GM06990 (cell line): ENCODE measurements around the gene SCYGR3.
"Not testable (repeated sequence)": the region's sequence is repeated elsewhere in the genome, so short reads cannot be mapped to it uniquely, and the experiment has no call there.

Experiments used
- DNase-seq: peaks from one replicate; pipeline ENCODE4 v3.0.0-alpha.2; 2011; ENCODE audit not compliant: insufficient read length; ENCODE audit errors: extremely low read depth
- H3K27me3 ChIP-seq: replicated peaks from 2 replicates; pipeline ENCODE4 v1.6.0; 2011; ENCODE audit warnings: low read length; ENCODE audit not compliant: control insufficient read depth, insufficient read depth
- H3K36me3 ChIP-seq: 2 replicates; pipeline ENCODE4 v1.5.1; 2011; ENCODE audit warnings: low read length; ENCODE audit not compliant: control insufficient read depth, insufficient read depth
- H3K4me3 ChIP-seq: replicated peaks from 2 replicates; pipeline ENCODE4 v1.5.1; 2011; ENCODE audit warnings: low read depth, mild to moderate bottlenecking, control low read depth, low read length
- TF ChIP-seq, protein P1 (sequence below): IDR thresholded peaks from 2 replicates; pipeline ENCODE4 v1.5.1; 2011; ENCODE audit warnings: low read length, control low read depth, mild to moderate bottlenecking, inconsistent platforms; ENCODE audit not compliant: insufficient read depth, poor library complexity, severe bottlenecking

SCYGR3 gene

DNA sequence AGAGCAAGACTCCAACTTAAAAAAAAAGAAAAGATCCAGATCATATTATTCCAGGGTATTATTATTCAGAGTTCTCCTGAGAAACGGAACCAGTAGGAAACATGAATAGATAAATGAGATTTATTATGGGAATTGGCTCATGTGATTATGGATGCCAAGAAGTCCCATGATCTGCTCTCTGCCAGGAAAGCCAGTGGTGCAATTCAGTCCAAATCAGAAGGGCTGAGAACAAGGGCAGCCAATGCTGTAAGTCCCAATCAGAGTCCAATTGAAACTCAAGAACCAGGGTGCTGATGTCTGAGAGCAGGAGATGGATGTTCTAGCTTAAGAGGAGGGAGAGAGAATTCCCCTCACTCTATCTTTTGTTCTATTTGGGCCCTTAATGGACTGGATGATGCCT, 8.2 kb downstream of the SCYGR3 start:
- Histone ChIP-seq H3K27me3 (no peaks in the 10 kb centered on the region), H3K36me3 (no peaks in the 10 kb centered on the region)

DNA sequence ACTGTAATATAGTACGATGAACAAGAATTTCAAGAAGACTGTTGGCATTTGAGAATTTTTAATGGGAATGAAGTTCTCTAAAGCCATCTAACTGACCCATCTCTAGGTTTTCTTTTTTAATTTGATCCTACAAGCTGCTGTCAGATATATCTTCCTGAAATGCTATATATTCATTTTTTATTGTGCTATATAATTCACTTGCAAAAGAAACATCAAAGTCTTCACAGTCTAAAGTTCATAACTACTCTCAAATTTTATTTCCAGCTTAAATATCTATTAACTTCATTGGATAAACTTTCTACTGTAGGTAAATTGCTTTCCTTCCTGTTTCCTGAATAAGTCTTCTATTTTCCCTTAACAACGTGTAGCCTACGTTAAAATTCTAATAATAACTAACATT, 12.3 kb downstream of the SCYGR3 start:
- H3K4me3 ChIP-seq, result no peak overlapping the region
- TF ChIP-seq, protein P1, sequence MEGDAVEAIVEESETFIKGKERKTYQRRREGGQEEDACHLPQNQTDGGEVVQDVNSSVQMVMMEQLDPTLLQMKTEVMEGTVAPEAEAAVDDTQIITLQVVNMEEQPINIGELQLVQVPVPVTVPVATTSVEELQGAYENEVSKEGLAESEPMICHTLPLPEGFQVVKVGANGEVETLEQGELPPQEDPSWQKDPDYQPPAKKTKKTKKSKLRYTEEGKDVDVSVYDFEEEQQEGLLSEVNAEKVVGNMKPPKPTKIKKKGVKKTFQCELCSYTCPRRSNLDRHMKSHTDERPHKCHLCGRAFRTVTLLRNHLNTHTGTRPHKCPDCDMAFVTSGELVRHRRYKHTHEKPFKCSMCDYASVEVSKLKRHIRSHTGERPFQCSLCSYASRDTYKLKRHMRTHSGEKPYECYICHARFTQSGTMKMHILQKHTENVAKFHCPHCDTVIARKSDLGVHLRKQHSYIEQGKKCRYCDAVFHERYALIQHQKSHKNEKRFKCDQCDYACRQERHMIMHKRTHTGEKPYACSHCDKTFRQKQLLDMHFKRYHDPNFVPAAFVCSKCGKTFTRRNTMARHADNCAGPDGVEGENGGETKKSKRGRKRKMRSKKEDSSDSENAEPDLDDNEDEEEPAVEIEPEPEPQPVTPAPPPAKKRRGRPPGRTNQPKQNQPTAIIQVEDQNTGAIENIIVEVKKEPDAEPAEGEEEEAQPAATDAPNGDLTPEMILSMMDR, result no peak
- H3K36me3 ChIP-seq, result no peaks in the 10 kb centered on the region
- no peak for DNase-seq
- H3K27me3 ChIP-seq, result no peaks in the 10 kb centered on the region

More for the DNA sequence above, 8.2 kb downstream of the SCYGR3 start:
- no peak overlapping the region for H3K4me3 ChIP-seq
- TF ChIP-seq, protein P1, result no peak
- DNase-seq, result no peak

DNA sequence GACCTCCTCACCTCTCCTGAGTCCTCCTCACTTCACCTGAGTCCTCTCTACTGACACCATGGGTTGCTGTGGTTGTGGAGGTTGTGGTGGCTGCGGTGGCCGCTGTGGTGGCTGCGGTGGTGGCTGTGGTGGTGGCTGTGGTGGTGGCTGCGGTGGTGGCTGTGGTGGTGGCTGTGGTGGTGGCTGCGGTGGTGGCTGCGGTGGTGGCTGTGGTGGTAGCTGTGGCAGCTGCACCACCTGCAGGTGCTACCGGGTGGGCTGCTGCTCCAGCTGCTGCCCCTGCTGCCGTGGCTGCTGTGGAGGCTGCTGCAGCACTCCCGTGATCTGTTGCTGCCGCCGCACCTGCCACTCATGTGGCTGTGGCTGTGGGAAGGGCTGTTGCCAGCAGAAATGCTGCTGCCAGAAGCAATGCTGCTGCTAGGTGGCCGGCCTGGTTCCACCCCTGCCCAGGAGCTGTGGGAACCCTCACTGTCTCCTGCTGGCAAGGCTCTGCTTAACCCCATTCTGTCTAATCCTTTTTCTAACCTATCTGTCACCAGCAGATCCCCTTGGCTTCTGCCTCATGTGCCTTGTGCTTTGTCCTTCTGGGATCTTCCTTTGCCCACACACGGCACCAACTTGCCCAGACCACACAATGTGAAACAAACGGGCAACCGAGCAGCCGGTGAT, 15.7 kb downstream of the SCYGR3 start, which contains the start of gene SCYGR2:
Gene SCYGR2, plus strand, starts transcription at position 59 of the 669 bp plus-strand sequence. Its CDS starts 0 bp downstream, at position 59.
- not testable (repeated sequence) for H3K4me3 ChIP-seq, DNase-seq, H3K27me3 ChIP-seq, H3K36me3 ChIP-seq

DNA sequence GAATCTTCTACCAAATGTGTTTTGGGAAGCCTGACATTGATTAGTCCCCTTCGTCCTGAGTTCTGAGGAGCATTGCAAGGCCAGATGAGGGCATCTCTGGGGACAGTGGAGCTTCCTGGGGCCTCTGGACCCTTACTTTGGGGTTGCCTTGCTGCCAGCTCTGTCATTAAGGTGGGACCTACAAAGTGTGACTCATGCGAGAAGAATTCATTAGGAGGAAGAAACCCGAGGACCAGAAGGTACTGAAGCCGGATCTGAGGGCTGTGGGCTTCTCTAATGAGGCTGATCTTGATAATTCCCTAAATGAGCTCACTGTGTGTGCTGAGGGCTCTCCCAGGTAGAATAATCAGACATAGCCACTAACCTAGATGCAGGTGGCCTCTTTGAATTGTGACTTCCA, 16.6 kb downstream of the SCYGR3 start:
- TF ChIP-seq, protein P1, result no peak
- Histone ChIP-seq H3K27me3 (no peaks in the 10 kb centered on the region), H3K4me3 (no peak overlapping the region), H3K36me3 (no peaks in the 10 kb centered on the region)
- DNase-seq, result no peak

DNA sequence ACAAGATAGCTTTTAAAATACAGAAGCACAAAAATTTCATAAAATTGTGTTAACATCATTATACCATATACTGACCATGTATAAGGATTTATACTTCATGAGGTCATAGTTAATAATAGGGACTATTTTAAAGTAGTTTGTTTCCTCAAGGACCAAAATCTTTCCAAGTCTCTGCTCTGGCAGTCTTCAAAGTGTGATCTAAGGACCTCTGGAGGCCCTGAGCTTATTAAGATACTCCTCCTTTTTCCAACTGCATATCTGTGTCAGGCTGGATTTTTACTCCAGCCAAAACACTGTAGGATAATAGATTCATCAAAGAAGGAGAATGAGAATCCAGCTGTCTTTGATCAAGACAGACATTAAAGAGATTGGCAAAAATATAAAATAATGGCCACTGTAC, 17.6 kb downstream of the SCYGR3 start:
- no peaks in the 10 kb centered on the region for H3K36me3 ChIP-seq
- no peak for DNase-seq
- no peaks in the 10 kb centered on the region for H3K27me3 ChIP-seq
- H3K4me3 ChIP-seq, result no peak overlapping the region
- TF ChIP-seq, protein P1, result no peak

DNA sequence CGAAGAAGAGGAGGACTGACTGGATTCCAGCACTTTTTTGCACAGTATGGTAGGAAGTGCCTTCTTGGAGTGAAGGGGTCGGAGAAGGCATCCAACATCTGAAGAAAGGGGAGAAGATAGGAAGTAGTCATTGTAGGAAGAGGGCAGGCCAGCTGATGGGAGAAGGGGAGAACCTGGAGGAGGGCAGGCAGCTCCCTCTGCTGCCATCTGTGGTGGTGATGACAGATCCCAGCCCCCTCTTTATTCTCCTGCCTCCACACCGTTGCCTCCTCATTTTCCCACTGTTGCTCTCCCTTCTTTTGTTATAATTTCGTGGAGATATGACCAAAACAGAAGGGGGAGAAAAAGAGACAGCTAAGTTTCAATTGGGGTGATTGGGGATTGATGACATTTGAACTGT, 18.8 kb downstream of the SCYGR3 start:
- DNase-seq, result no peak
- Histone ChIP-seq H3K4me3 (no peak overlapping the region), H3K36me3 (no peaks in the 10 kb centered on the region), H3K27me3 (no peaks in the 10 kb centered on the region)
- TF ChIP-seq, protein P1, result no peak
